ENCODE data around the gene EFCAB8.

Gene EFCAB8

GRCh38 chr20:32906200-32906599 lies 47.5 kb downstream of the EFCAB8 start:
- peaks cover 21% of the 10 kb centered on the region for H3K4me1 Mint-ChIP-seq
- H3K27me3 Mint-ChIP-seq (ENCODE audit: low read depth, poor library complexity): peaks cover 5% of the 10 kb centered on the region

GRCh38 chr20:32906871-32907495 lies 48.3 kb downstream of the EFCAB8 start:
- no peak for TF ChIP-seq CTCF (IDR thresholded peaks at IDR 0.05)
- H3K27me3 Mint-ChIP-seq (ENCODE audit: low read depth, poor library complexity): peaks cover 5% of the 10 kb centered on the region
- H3K36me3 Mint-ChIP-seq (ENCODE audit: low read depth): no peaks in the 10 kb centered on the region
- H3K4me1 Mint-ChIP-seq: peaks cover 27% of the 10 kb centered on the region
- H3K9me3 Mint-ChIP-seq: no peaks in the 10 kb centered on the region
- no peak for DNase-seq
- H3K4me3 Mint-ChIP-seq: no peak overlapping the region
- no peak overlapping the region for H3K27ac Mint-ChIP-seq

More at GRCh38 chr20:32906200-32906599, 47.5 kb downstream of the EFCAB8 start:
- H3K36me3 Mint-ChIP-seq (ENCODE audit: low read depth): no peaks in the 10 kb centered on the region
- no peak overlapping the region for H3K4me3 Mint-ChIP-seq
- H3K27ac Mint-ChIP-seq: no peak overlapping the region
- no peak for DNase-seq
- H3K9me3 Mint-ChIP-seq: no peaks in the 10 kb centered on the region
- TF ChIP-seq CTCF (IDR thresholded peaks at IDR 0.05): no peak

GRCh38 chr20:32907886-32908285 lies 49.2 kb downstream of the EFCAB8 start:
- H3K36me3 Mint-ChIP-seq (ENCODE audit: low read depth): no peaks in the 10 kb centered on the region
- no peaks in the 10 kb centered on the region for H3K9me3 Mint-ChIP-seq
- H3K27me3 Mint-ChIP-seq (ENCODE audit: low read depth, poor library complexity): peaks cover 5% of the 10 kb centered on the region
- no peak for TF ChIP-seq CTCF (IDR thresholded peaks at IDR 0.05)
- H3K27ac Mint-ChIP-seq: no peak overlapping the region
- DNase-seq: no peak
- H3K4me1 Mint-ChIP-seq: peaks cover 27% of the 10 kb centered on the region
- no peak overlapping the region for H3K4me3 Mint-ChIP-seq

GRCh38 chr20:32908334-32909292 lies 49.9 kb downstream of the EFCAB8 start:
- H3K9me3 Mint-ChIP-seq: no peaks in the 10 kb centered on the region
- H3K36me3 Mint-ChIP-seq (ENCODE audit: low read depth): no peaks in the 10 kb centered on the region
- H3K4me1 Mint-ChIP-seq: peaks cover 27% of the 10 kb centered on the region
- H3K27me3 Mint-ChIP-seq (ENCODE audit: low read depth, poor library complexity): peaks cover 8% of the 10 kb centered on the region
- no peak for TF ChIP-seq CTCF (IDR thresholded peaks at IDR 0.05)
- H3K27ac Mint-ChIP-seq: no peak overlapping the region
- no peak for DNase-seq
- no peak overlapping the region for H3K4me3 Mint-ChIP-seq

- Mint-ChIP-seq H3K4me1 (peaks cover 27% of the 10 kb centered on the region), H3K36me3 (ENCODE audit: low read depth) (no peaks in the 10 kb centered on the region), H3K9me3 (peaks cover 3% of the 10 kb centered on the region), H3K27me3 (ENCODE audit: low read depth, poor library complexity) (peaks cover 8% of the 10 kb centered on the region), H3K4me3 (no peak overlapping the region), H3K27ac (no peak overlapping the region)
- TF ChIP-seq CTCF (IDR thresholded peaks at IDR 0.05): no peak
- no peak for DNase-seq
Observed at GRCh38 chr20:32909451-32909850, 50.7 kb downstream of the EFCAB8 start.

All from nephron progenitor cell (in vitro differentiated cells).